Esophagus squamous epithelium (tissue), 4 donors: ENCODE measurements around the gene FAM53B.

Experiments
- POLR2A ChIP-seq, 4 donors: fragments of 450-650 bp; IDR thresholded peaks; one replicate each; pipeline ENCODE4 v1.6.1; 2017; ENCODE audit warnings: antibody characterized with exemption in 4 of 4, mild to moderate bottlenecking in 4 of 4, moderate library complexity in 3 of 4
- TF ChIP-seq, protein P1 (sequence below), 6 experiments: fragments of 450-650 bp in 4 of 6; fragments of 200-600 bp in 2 of 6; sonication (generic) in 2 of 6; IDR thresholded peaks; one replicate each; pipeline ENCODE4 v1.5.1; 2016 to 2019; ENCODE audit warnings: antibody characterized with exemption in 6 of 6, mild to moderate bottlenecking in 4 of 6, moderate library complexity in 4 of 6

DNA sequence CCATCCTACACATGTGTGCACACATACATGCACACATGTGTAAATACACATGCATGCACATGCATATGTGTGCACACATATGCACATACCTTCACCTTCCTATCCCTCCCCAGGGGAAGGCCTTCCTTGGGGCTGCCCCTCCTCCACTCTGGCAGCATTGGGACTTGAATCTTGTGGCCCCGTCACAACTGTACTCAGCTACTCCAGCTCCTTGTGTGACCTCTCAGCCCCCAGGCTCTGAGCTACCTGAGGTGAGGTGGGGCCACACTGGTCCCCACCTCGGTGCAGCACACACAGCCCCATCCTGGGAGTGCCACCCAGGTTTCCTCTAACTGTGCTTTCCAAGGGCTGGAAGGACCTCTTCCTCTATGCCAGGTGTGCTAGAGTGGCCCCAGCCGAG, 166.5 kb downstream of the FAM53B start:
- TF ChIP-seq, protein P1, sequence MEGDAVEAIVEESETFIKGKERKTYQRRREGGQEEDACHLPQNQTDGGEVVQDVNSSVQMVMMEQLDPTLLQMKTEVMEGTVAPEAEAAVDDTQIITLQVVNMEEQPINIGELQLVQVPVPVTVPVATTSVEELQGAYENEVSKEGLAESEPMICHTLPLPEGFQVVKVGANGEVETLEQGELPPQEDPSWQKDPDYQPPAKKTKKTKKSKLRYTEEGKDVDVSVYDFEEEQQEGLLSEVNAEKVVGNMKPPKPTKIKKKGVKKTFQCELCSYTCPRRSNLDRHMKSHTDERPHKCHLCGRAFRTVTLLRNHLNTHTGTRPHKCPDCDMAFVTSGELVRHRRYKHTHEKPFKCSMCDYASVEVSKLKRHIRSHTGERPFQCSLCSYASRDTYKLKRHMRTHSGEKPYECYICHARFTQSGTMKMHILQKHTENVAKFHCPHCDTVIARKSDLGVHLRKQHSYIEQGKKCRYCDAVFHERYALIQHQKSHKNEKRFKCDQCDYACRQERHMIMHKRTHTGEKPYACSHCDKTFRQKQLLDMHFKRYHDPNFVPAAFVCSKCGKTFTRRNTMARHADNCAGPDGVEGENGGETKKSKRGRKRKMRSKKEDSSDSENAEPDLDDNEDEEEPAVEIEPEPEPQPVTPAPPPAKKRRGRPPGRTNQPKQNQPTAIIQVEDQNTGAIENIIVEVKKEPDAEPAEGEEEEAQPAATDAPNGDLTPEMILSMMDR (IDR thresholded peaks at IDR 0.05), result no peak
- no peak for TF ChIP-seq POLR2A (IDR thresholded peaks at IDR 0.05)
